C4-2B (cell line): ENCODE results near the gene LSM4.

Experiments used
- CTCF ChIP-seq: fragments of 450-650 bp; conservative IDR thresholded peaks from 2 replicates; pipeline ENCODE4 v1.5.1; 2017; ENCODE audit warnings: mild to moderate bottlenecking
- ZFX ChIP-seq: fragments of 450-650 bp; IDR thresholded peaks from 2 replicates; pipeline ENCODE4 v1.6.1; 2017

- no peak for TF ChIP-seq ZFX
- no peak for TF ChIP-seq CTCF
Observed at GRCh38 chr19:18259893-18260292, 63.0 kb downstream of the LSM4 start.
